ENCODE data around the gene ITGB4. TPM values are rescaled to one million over a fixed set of nuclear protein-coding genes. Genes with fewer than 3 reads are reported as not detected.

ITGB4 gene
- total and polyA plus RNA-seq, 10 of the 15 experiments (the other 5 are each of a cell fraction or from before 2014, with no cell fraction given), result 0.06 to 1.6 (median 0.27) TPM; not detected in 2

GRCh38 chr17:75752802-75753513 lies 31.7 kb downstream of the ITGB4 start (continued):
- no peak for TF ChIP-seq MEF2B (IDR thresholded peaks at IDR 0.05; ENCODE audit: partially characterized antibody, poor library complexity, severe bottlenecking)
- TF ChIP-seq, protein P1, sequence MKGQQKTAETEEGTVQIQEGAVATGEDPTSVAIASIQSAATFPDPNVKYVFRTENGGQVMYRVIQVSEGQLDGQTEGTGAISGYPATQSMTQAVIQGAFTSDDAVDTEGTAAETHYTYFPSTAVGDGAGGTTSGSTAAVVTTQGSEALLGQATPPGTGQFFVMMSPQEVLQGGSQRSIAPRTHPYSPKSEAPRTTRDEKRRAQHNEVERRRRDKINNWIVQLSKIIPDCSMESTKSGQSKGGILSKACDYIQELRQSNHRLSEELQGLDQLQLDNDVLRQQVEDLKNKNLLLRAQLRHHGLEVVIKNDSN (IDR thresholded peaks at IDR 0.05; ENCODE audit: borderline replicate concordance, extremely low read length, insufficient read depth, low read depth, low read length), result no peak

DNA sequence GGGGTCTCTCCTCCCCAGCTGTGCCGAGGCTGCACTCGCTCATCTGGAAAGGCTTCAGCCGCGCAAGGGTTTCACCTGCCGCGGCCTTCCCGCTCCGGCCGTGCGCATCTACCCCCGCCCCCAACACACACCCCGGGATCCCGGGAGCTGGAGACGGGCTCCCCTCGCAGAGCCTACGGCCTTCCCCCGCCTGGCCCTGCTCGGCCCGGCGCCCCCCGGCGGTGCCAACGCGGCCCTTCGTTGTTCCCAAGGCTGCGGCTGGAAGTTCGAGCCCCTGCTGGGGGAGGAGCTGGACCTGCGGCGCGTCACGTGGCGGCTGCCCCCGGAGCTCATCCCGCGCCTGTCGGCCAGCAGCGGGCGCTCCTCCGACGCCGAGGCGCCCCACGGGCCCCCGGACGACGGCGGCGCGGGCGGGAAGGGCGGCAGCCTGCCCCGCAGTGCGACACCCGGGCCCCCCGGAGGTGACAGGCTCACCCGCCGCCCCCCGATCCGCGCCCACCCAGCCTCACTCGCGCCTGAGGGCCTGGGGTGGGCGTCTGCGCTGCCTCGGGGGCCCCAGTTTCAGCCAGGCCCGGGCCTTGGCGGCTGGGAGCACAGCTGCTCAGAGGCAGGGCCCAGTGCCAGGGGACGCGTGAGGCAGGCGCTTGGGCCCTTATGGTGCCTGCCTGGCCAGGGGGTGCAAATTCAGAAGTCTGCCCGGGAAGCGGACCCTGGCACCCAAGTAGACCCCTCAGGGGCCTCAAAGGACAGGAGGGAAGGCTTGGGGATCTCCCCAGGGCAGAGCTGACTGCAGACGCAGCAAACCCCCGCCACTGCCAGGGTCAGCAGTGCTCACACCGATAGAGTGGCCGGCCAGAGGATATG lies 32.5 kb downstream of the ITGB4 start:
- peak overlapping the region; percentile 49; the same call in 1 of the 2 replicates for H3K4me3 ChIP-seq
- ATAC-seq, result peak; percentile 89
- TF ChIP-seq EP300 (IDR thresholded peaks at IDR 0.05; ENCODE audit: borderline replicate concordance in 1 of 2, control insufficient read depth in 1 of 2, low read depth in 2 of 2, low read length in 2 of 2) (no peak), SIN3A (IDR thresholded peaks at IDR 0.05; ENCODE audit: low read depth, low read length) (0 out of 2 replicates have a peak, but pooled peaks have one; percentile 29), TAF1 (IDR thresholded peaks at IDR 0.05; ENCODE audit: borderline replicate concordance, low read depth, low read length) (no peak), RCOR1 (conservative IDR thresholded peaks at IDR 0.05; ENCODE audit: low read depth, low read length) (no peak), SRF (IDR thresholded peaks at IDR 0.05; ENCODE audit: low read depth in 2 of 2, low read length in 2 of 2) (no peak), SREBF1 (IDR thresholded peaks at IDR 0.05; ENCODE audit: low read length) (no peak), GATAD2B (conservative IDR thresholded peaks at IDR 0.05; ENCODE audit: low read depth) (peak; percentile 94), WRNIP1 (IDR thresholded peaks at IDR 0.05; ENCODE audit: borderline replicate concordance, low read depth, low read length) (no peak)
- TF ChIP-seq, protein P2, sequence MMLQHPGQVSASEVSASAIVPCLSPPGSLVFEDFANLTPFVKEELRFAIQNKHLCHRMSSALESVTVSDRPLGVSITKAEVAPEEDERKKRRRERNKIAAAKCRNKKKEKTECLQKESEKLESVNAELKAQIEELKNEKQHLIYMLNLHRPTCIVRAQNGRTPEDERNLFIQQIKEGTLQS (IDR thresholded peaks at IDR 0.05; ENCODE audit: borderline replicate concordance, extremely low read depth, low read depth, low read length), result peak; percentile 88; the same call in 1 of the 2 replicates
- TF ChIP-seq, protein P3, sequence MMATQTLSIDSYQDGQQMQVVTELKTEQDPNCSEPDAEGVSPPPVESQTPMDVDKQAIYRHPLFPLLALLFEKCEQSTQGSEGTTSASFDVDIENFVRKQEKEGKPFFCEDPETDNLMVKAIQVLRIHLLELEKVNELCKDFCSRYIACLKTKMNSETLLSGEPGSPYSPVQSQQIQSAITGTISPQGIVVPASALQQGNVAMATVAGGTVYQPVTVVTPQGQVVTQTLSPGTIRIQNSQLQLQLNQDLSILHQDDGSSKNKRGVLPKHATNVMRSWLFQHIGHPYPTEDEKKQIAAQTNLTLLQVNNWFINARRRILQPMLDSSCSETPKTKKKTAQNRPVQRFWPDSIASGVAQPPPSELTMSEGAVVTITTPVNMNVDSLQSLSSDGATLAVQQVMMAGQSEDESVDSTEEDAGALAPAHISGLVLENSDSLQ (IDR thresholded peaks at IDR 0.05), result no peak

More for the DNA sequence above, 32.5 kb downstream of the ITGB4 start:
- in situ Hi-C loops (cut with MboI), result no loop called here
- DNase-seq (ENCODE audit: low read depth, low spot score), result no peak
- intact Hi-C loops (cut with micrococcal nuclease; ENCODE audit: unreplicated experiment), result loop anchor here (5.0 kb wide), 1 partner anchor 326 kb away; no protein-coding TSS in a partner anchor
- SMC1A ChIA-PET (ENCODE audit: uncharacterized antibody, unreplicated experiment), result interaction anchor here (0.6 to 1.8 kb wide), 23 partner anchors 9 to 162 kb away, joined by 3 to 10 read pairs (median 4); partner anchors contain the start of genes GALK1, SMIM5, TRIM65 and UNC13D
- no peaks in the 10 kb centered on the region; the same call in 1 of the 2 replicates for H4K20me1 ChIP-seq (ENCODE audit: control insufficient read depth, insufficient read depth)
- H3K27ac ChIP-seq (ENCODE audit: control insufficient read depth, insufficient read depth), result no peak overlapping the region
- no peaks in the 10 kb centered on the region for H3K27me3 ChIP-seq (replicated peaks in 1 of 2; ENCODE audit: control insufficient read depth in 2 of 2, insufficient read depth in 2 of 2, low read length in 1 of 2)
- H3K9me3 ChIP-seq (replicated peaks; ENCODE audit: control insufficient read depth, insufficient read depth, low read length), result no peaks in the 10 kb centered on the region
- POLR2A ChIA-PET, result interaction anchor here (0.5 to 2.1 kb wide), 15 partner anchors 9 to 229 kb away, joined by 3 to 13 read pairs (median 4); partner anchors contain the start of genes GALK1, RECQL5, SAP30BP and WBP2
- H3K4me1 ChIP-seq (ENCODE audit: control insufficient read depth, insufficient read depth, low read length), result peaks cover 10% of the 10 kb centered on the region
- RAD21 ChIA-PET (ENCODE audit: unreplicated experiment), result interaction anchor here (0.6 to 2.5 kb wide), 31 partner anchors 8 to 665 kb away, joined by 3 to 32 read pairs (median 4); partner anchors contain the start of genes GALK1, SMIM5, TRIM47 and TRIM65
- peak overlapping the region; percentile 15; the same call in 1 of the 2 replicates for H3K9ac ChIP-seq (ENCODE audit: control insufficient read depth, insufficient read depth, low read length)
- peak overlapping the region; percentile 87 for H2AFZ ChIP-seq (ENCODE audit: control insufficient read depth, low read depth, low read length)
- peak overlapping the region; percentile 73 for H3K4me2 ChIP-seq (ENCODE audit: control insufficient read depth, insufficient read depth)
- BruUV-seq (replicated peaks), result no TSS peak
- CTCF ChIA-PET, result interaction anchor here (0.5 to 10.6 kb wide), 55 partner anchors 9 to 1420 kb away, joined by 3 to 164 read pairs (median 5); partner anchors contain the start of genes GALK1, ITGB4, SMIM5 and TRIM47
- WGBS (ENCODE audit: insufficient coverage, insufficient replicate concordance, low lambda C conversion rate, missing lambda C conversion rate), result 5% methylated on average over 64 of the region's 76 CpGs
- H3K36me3 ChIP-seq (ENCODE audit: control insufficient read depth in 2 of 2, insufficient read depth in 2 of 2, low read length in 1 of 2), result no peaks in the 10 kb centered on the region
- no peak for FAIRE-seq
- H3K79me2 ChIP-seq (ENCODE audit: control insufficient read depth, insufficient read depth, low read length), result no peaks in the 10 kb centered on the region
